A673 (cell line): Measurements from ENCODE around the gene NEK6.

ENCODE experiments used
- CTCF ChIP-seq: fragments of 300-800, 200-600 bp; sonication (generic); conservative IDR thresholded peaks from 2 replicates; pipeline ENCODE4 v1.5.1; 2017; ENCODE audit warnings: low read depth, mild to moderate bottlenecking, antibody characterized with exemption, low read length, moderate library complexity, mixed read lengths
- EZH2 ChIP-seq: fragments of 200-600 bp; sonication (generic); IDR thresholded peaks from 2 replicates; pipeline ENCODE4 v1.6.1; 2017; ENCODE audit warnings: borderline replicate concordance, low read depth, mild to moderate bottlenecking, mixed read lengths, antibody characterized with exemption, low read length; ENCODE audit not compliant: poor library complexity, severe bottlenecking

GRCh38 chr9:124325816-124326215, 68.1 kb downstream of the NEK6 start:
- TF ChIP-seq CTCF (no peak), EZH2 (no peak)
